H1 (cell line): Measurements from ENCODE around the gene ARHGEF12. TPM values are rescaled to one million over a fixed set of nuclear protein-coding genes. Genes with fewer than 3 reads are reported as not detected.

Experiments used
- CTCF ChIA-PET: fragments of 300-600 bp; sonication (Branson Sonifier 250); formaldehyde crosslinking; loops from one replicate; lab custom pipeline; 2021; ENCODE audit not compliant: partially characterized antibody; lab: Charles Lee
- POLR2A ChIA-PET: fragments of 300-600 bp; sonication (Branson Sonifier 250); formaldehyde crosslinking; loops from one replicate; lab custom pipeline; 2021; ENCODE audit warnings: inconsistent platforms; ENCODE audit not compliant: partially characterized antibody; lab: Charles Lee
- DNase-seq, 2 experiments: peaks; one replicate each; pipeline versions ENCODE4 v3.0.0 to v3.0.0-alpha.2; 2010 to 2022; ENCODE audit warnings: low spot score in 2 of 2, low read depth in 1 of 2, mixed read lengths in 1 of 2
- FAIRE-seq: peaks from 2 replicates; lab custom pipeline; 2011; peaks lifted over from hg19 to GRCh38; lab: Jason Lieb, UNC
- H2AFZ ChIP-seq: 2 replicates; pipeline ENCODE4 v1.8.1; 2012; ENCODE audit warnings: low read length, inconsistent platforms
- H2AK5ac ChIP-seq: 2 replicates; pipeline ENCODE4 v1.6.1; 2013; ENCODE audit warnings: low read depth, low read length
- H2BK120ac ChIP-seq: replicated peaks from 2 replicates; pipeline ENCODE3; 2013; ENCODE audit warnings: low read depth, low read length, inconsistent platforms
- H2BK12ac ChIP-seq: 2 replicates; pipeline ENCODE4 v1.6.1; 2013; ENCODE audit warnings: low read depth, low read length
- H2BK15ac ChIP-seq: 2 replicates; pipeline ENCODE4 v1.6.1; 2013; ENCODE audit warnings: low read length
- H2BK20ac ChIP-seq: 2 replicates; pipeline ENCODE4 v1.6.1; 2013; ENCODE audit warnings: low read length
- H2BK5ac ChIP-seq: 2 replicates; pipeline ENCODE4 v1.6.1; 2013; ENCODE audit warnings: low read depth, low read length
- H3K14ac ChIP-seq: 2 replicates; pipeline ENCODE4 v1.6.1; 2013; ENCODE audit warnings: inconsistent platforms; ENCODE audit not compliant: insufficient read length
- H3K18ac ChIP-seq: 2 replicates; pipeline ENCODE4 v1.6.1; 2013; ENCODE audit warnings: low read length; ENCODE audit errors: extremely low read depth
- H3K23ac ChIP-seq: 2 replicates; pipeline ENCODE4 v1.6.1; 2013; ENCODE audit warnings: inconsistent platforms; ENCODE audit not compliant: insufficient read length
- H3K23me2 ChIP-seq: 2 replicates; pipeline ENCODE4 v1.6.1; 2013; ENCODE audit warnings: low read depth, low read length
- H3K27ac ChIP-seq: 2 replicates; pipeline ENCODE4 v1.6.1; 2011; ENCODE audit warnings: low read depth, low read length, inconsistent platforms
- H3K27me3 ChIP-seq, 4 experiments: replicated peaks in 1 of 4; 1 replicate in 1 of 4; 2 replicates in 3 of 4; pipeline versions ENCODE4 v1.6.1 to v1.8.1; 2011 to 2013; ENCODE audit warnings: low read length in 3 of 4, mild to moderate bottlenecking in 3 of 4, inconsistent platforms in 2 of 4, mixed read lengths in 2 of 4, moderate library complexity in 1 of 4; ENCODE audit not compliant: control insufficient read depth in 3 of 4, insufficient read depth in 3 of 4; ENCODE audit errors: extremely low read depth in 1 of 4
- H3K36me3 ChIP-seq, 4 experiments: 2 replicates each; pipeline versions ENCODE4 v1.6.1 to v1.8.1; 2011 to 2013; ENCODE audit warnings: mild to moderate bottlenecking in 4 of 4, low read length in 3 of 4, moderate library complexity in 2 of 4, control low read depth in 1 of 4, inconsistent platforms in 1 of 4; ENCODE audit not compliant: insufficient read depth in 4 of 4, control insufficient read depth in 2 of 4
- H3K4ac ChIP-seq: replicated peaks from 2 replicates; pipeline ENCODE3; 2013; ENCODE audit warnings: low read length, low read depth, mixed read lengths, inconsistent platforms; ENCODE audit not compliant: insufficient read length
- H3K4me1 ChIP-seq, 4 experiments: replicated peaks in 1 of 4; 1 replicate in 1 of 4; 2 replicates in 3 of 4; pipeline versions ENCODE4 v1.6.1 to v1.8.1; 2011 to 2013; ENCODE audit warnings: low read length in 3 of 4, inconsistent platforms in 2 of 4, mixed read lengths in 1 of 4; ENCODE audit not compliant: insufficient read depth in 4 of 4, control insufficient read depth in 3 of 4
- H3K4me2 ChIP-seq, 2 experiments: 2 replicates each; pipeline versions ENCODE4 v1.6.1 to v1.8.1; 2011 to 2013; ENCODE audit warnings: low read depth in 2 of 2, low read length in 2 of 2, control low read depth in 1 of 2, inconsistent platforms in 1 of 2, mild to moderate bottlenecking in 1 of 2; ENCODE audit not compliant: insufficient read depth in 1 of 2
- H3K4me3 ChIP-seq, 4 experiments: fragments of 200-600, 300-600 bp in 1 of 4; sonication (generic), shearing (Covaris generic), sonication (Bioruptor Twin) in 1 of 4; 2 replicates each; pipeline versions ENCODE4 v1.5.1 to v1.8.1; 2011 to 2016; ENCODE audit warnings: low read length in 4 of 4, low read depth in 3 of 4, control low read depth in 2 of 4, inconsistent platforms in 2 of 4, mild to moderate bottlenecking in 2 of 4, mixed read lengths in 1 of 4, moderate library complexity in 1 of 4; ENCODE audit not compliant: insufficient read depth in 2 of 4; ENCODE audit errors: extremely low read depth in 1 of 4
- H3K56ac ChIP-seq: replicated peaks from 2 replicates; pipeline ENCODE3; 2013; ENCODE audit warnings: low read depth, mild to moderate bottlenecking, mixed read lengths, low read length, inconsistent platforms; ENCODE audit not compliant: insufficient read length
- H3K79me1 ChIP-seq: 2 replicates; pipeline ENCODE4 v1.6.1; 2013; ENCODE audit warnings: low read depth, low read length, control low read depth
- H3K79me2 ChIP-seq, 2 experiments: 2 replicates each; pipeline versions ENCODE4 v1.6.1 to v1.8.1; 2012 to 2013; ENCODE audit warnings: low read length in 2 of 2, mild to moderate bottlenecking in 2 of 2, inconsistent platforms in 1 of 2; ENCODE audit not compliant: insufficient read depth in 2 of 2, control insufficient read depth in 1 of 2
- H3K9ac ChIP-seq, 4 experiments: replicated peaks in 1 of 4; 1 replicate in 1 of 4; 2 replicates in 3 of 4; pipeline versions ENCODE4 v1.6.1 to v1.8.1; 2011 to 2013; ENCODE audit warnings: low read depth in 3 of 4, low read length in 3 of 4, control low read depth in 2 of 4, mild to moderate bottlenecking in 2 of 4, moderate library complexity in 2 of 4, inconsistent platforms in 1 of 4; ENCODE audit errors: extremely low read depth in 1 of 4
- H3K9me3 ChIP-seq, 2 experiments: 2 replicates each; pipeline versions ENCODE4 v1.6.1 to v1.8.1; 2012 to 2013; ENCODE audit warnings: mild to moderate bottlenecking in 2 of 2, moderate library complexity in 2 of 2, control low read depth in 1 of 2, inconsistent platforms in 1 of 2, low read depth in 1 of 2, low read length in 1 of 2, mixed read lengths in 1 of 2; ENCODE audit not compliant: insufficient read depth in 2 of 2
- H4K20me1 ChIP-seq, 2 experiments: replicated peaks in 1 of 2; 2 replicates each; pipeline versions ENCODE3 to v1.8.1; 2011 to 2013; ENCODE audit warnings: inconsistent platforms in 2 of 2, low read length in 2 of 2, mild to moderate bottlenecking in 1 of 2; ENCODE audit not compliant: insufficient read depth in 2 of 2, control insufficient read depth in 1 of 2
- H4K5ac ChIP-seq: 2 replicates; pipeline ENCODE4 v1.6.1; 2013; ENCODE audit warnings: low read length, low read depth, mixed read lengths, inconsistent platforms; ENCODE audit not compliant: insufficient read length
- H4K8ac ChIP-seq: 2 replicates; pipeline ENCODE4 v1.8.0; 2013; ENCODE audit warnings: mild to moderate bottlenecking, moderate library complexity, low read length, inconsistent platforms; ENCODE audit not compliant: insufficient read depth; ENCODE audit errors: extremely low read depth
- H4K91ac ChIP-seq: replicated peaks from 2 replicates; pipeline ENCODE3; 2013; ENCODE audit warnings: low read length, mixed read lengths, inconsistent platforms; ENCODE audit not compliant: insufficient read length
- HDAC6 ChIP-seq: IDR thresholded peaks from one replicate; pipeline ENCODE4 v1.7.1; 2012; ENCODE audit warnings: low read depth, mild to moderate bottlenecking, inconsistent platforms, low read length, moderate library complexity
- KDM4A ChIP-seq: IDR thresholded peaks from one replicate; pipeline ENCODE4 v1.7.1; 2012; ENCODE audit warnings: low read depth, mild to moderate bottlenecking, moderate library complexity, low read length, inconsistent platforms; ENCODE audit not compliant: severe bottlenecking
- WGBS, 2 experiments: shearing (Covaris generic) in 1 of 2; methylation state at CpG; one replicate each; pipeline versions ENCODE4 v1.1.6 to v1.1.7; 2013 to 2015; ENCODE audit warnings: low lambda C conversion rate in 2 of 2, mixed read lengths in 2 of 2, inconsistent platforms in 1 of 2, low coverage in 1 of 2, missing lambda C conversion rate in 1 of 2; ENCODE audit not compliant: insufficient replicate concordance in 2 of 2, insufficient coverage in 1 of 2, insufficient read length in 1 of 2; ENCODE audit errors: extremely low coverage in 1 of 2, missing lambda C conversion rate in 1 of 2; 5-methylcytosine and 5-hydroxymethylcytosine counted together
- polyA plus RNA-seq, 7 experiments: library from polyadenylated mRNA; depleted of rRNA in 3 of 7; stranded (reverse) in 5 of 7; unstranded in 2 of 7; fragments of >200 nt in 5 of 7; fragments of 200-250 nt in 2 of 7; gene quantifications; 1 replicate in 5 of 7; 2 replicates in 1 of 7; 4 replicates in 1 of 7; pipeline versions ENCODE4 v1.2.1 to v1.2.3, GENCODE V29; 2011 to 2013; ENCODE audit warnings: missing spikeins in 2 of 7, mixed read lengths in 2 of 7
- total RNA-seq: library from RNA; stranded (reverse); fragmentation: NEBNext Ultra II Directional; extraction: Animal tissue kit (Norgen Biotek cat#: 25700); gene quantifications from 2 replicates; pipeline ENCODE4 v1.2.1, GENCODE V29; 2021

ARHGEF12 gene
- total and polyA plus RNA-seq, 2 of the 8 experiments (the other 6 are each of a cell fraction or from before 2014, with no cell fraction given), result 5.1 to 33.7 TPM

GRCh38 chr11:120511820-120512738, 175.9 kb downstream of the ARHGEF12 start:
- Histone ChIP-seq H2AFZ (no peak overlapping the region), H3K18ac (no peak overlapping the region; the same call in 1 of the 2 replicates), H3K14ac (no peak overlapping the region), H2AK5ac (no peak overlapping the region), H2BK20ac (no peak overlapping the region), H2BK120ac (no peak overlapping the region), H3K4ac (no peak overlapping the region), H4K5ac (no peak overlapping the region), H2BK5ac (no peak overlapping the region), H3K27me3 (peaks cover 0 to 22% (median 12%) of the 10 kb centered on the region in 4 experiments; a peak in 5 of 7 replicates), H3K9ac (no peak overlapping the region), H4K91ac (no peak overlapping the region), H3K79me1 (no peaks in the 10 kb centered on the region), H3K9me3 (no peaks in the 10 kb centered on the region), H3K56ac (no peak overlapping the region), H3K23ac (no peak overlapping the region), H3K36me3 (no peaks in the 10 kb centered on the region), H3K79me2 (no peaks in the 10 kb centered on the region), H4K20me1 (peaks cover 0 to 4% of the 10 kb centered on the region in 2 experiments), H3K27ac (no peak overlapping the region), H3K4me1 (peaks cover 0 to 11% (median 4%) of the 10 kb centered on the region in 4 experiments; a peak in 4 of 7 replicates), H3K4me2 (peak overlapping the region; percentile 69 to 94), H4K8ac (no peak overlapping the region), H3K23me2 (peaks cover 5% of the 10 kb centered on the region; the same call in 1 of the 2 replicates), H2BK12ac (peak overlapping the region; percentile 50; the same call in 1 of the 2 replicates), H2BK15ac (no peak overlapping the region), H3K4me3 (peak overlapping the region; percentile 41 to 65 (median 48))
- ChIA-PET CTCF (interaction anchor here (0.6 to 4.5 kb wide), 32 partner anchors 7 to 418 kb away, joined by 3 to 30 read pairs (median 4); no protein-coding TSS in a partner anchor), POLR2A (interaction anchor here (1.6 kb wide), 1 partner anchor 137 kb away, joined by 5 read pairs; no protein-coding TSS in a partner anchor)
- WGBS, 2 experiments, result 20% methylated on average over 14 of the region's 73 CpGs; no CpG with 5 or more reads in 1 of the 2 experiments
- FAIRE-seq (no peak), DNase-seq (no peak)
- peak; percentile 42 for TF ChIP-seq KDM4A
- TF ChIP-seq HDAC6, result no peak
